ENCODE results near the gene SPAAR. TPM values are rescaled to one million over a fixed set of nuclear protein-coding genes. Genes with fewer than 3 reads are reported as not detected.

Gene SPAAR
- total RNA-seq, 1 experiment from 2014 or later = not detected

GRCh38 chr9:35948451-35948850 is 39.2 kb downstream of the SPAAR start:
- DNase-seq (ENCODE audit: low read depth) = no peak

- peak; percentile 42 for DNase-seq (ENCODE audit: low read depth)
These were observed 39.6 kb downstream of the SPAAR start for GRCh38 chr9:35948901-35949318.

DNA sequence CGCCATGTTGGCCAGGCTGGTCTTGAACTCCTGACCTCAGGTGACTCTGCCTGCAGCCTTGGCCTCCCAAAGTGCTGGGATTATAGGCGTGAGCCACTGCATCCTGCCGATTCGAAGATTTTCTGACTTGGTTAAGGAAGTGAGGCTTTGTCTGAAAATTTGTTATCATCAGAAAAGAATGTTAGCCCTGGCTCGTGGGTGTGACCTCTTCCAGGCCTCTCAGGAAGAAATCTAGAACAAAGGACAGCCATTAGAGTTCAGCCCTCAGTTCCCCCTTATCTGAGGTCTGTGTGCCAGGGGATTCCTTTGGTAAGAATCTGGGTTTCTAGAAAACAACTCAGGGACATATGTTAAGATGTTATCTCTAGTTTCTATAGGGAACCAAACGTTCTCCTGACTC is 42.4 kb downstream of the SPAAR start:
- DNase-seq (ENCODE audit: low read depth) = peak; percentile 83

DNA sequence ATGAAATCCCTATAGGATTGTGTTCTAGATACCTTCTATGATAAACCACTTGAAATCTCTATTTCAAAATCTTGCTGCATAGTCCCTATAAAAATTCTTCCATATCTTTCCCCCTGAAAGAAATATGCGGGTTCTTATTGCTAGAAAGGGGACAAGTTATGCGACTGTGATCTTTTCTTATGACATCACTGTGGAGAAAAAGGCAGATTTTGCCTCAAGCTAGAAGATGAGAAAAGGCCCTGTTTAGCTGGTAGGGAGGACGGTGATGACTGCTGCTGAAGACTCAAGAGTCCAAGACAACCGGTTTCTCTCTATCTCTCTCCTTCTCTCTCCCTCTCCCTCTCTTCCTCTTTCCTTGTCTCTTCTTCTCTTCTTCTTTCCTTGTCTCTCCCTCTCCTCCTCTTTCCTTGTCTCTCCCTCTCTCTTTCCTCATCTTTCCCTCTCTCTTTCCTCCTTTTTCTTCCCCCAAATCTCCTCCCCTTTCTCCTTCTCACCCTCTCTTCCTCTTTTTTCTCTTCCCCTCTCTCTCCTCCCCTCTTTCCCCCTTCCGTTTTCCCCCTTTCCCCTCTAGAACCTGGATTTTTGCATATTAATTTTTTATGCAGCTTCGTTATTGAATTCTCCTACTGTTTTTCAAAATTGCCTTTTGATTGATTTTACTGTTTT is 43.4 kb downstream of the SPAAR start:
- no peak for DNase-seq (ENCODE audit: low read depth)

- peak; percentile 76 for DNase-seq (ENCODE audit: low read depth)
These were observed 45.8 kb downstream of the SPAAR start for GRCh38 chr9:35954942-35955546.

GRCh38 chr9:35956651-35957050 is 47.4 kb downstream of the SPAAR start:
- DNase-seq (ENCODE audit: low read depth) = no peak

DNA sequence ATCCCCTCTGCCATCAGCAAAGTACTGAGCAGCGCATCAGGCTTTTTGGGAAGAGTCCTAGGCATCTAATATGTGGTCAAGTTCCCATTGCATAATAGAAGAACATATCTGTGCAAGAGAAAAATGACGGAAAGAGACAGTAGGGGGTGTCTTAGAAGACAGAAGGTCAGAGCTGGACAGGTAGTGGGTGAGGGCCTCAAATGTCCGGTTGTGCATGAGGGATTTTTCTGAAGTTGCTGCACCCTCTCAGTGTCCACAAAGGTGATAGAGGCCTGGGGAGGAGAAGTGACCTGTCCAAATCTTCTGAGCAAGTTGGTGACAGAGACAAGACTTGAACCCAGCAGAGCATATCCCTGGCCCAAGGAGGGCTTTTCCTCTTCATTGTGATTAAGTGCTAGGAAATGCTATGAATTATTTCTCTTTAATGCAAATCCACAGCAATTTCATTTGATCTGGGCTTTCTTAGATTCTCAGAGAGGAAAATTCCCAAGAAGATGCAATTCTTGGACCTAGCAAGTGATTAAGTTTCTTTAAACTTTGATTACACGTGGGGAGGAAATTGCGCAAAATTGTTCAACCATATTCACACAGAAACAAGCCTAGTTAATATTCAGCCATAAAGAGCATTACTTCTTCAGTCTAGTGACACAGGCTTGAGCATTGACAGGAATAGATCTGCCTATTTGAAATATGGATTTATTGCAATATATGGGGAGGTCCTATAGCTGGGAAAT is 49.0 kb downstream of the SPAAR start, which contains the start of gene OR2S2:
Gene OR2S2, minus strand, starts transcription at position 51 of the 734 bp plus-strand sequence. CDS start 56 bp downstream, outside the sequence.
- no peak for DNase-seq (ENCODE audit: low read depth)

GRCh38 chr9:35960039-35960655 is 50.9 kb downstream of the SPAAR start:
- DNase-seq (ENCODE audit: low read depth) = no peak

Other genes starting within 250 kb of the SPAAR start
- 3.0 and 5.7 TPM in 2 replicates for gene ARHGEF39, start 244.3 kb upstream of the SPAAR start, total RNA-seq (2014; rRNA removed; shearing (Covaris generic))
- gene CA9, start 235.6 kb upstream of the SPAAR start, total RNA-seq (2014; rRNA removed; shearing (Covaris generic)) = 38.2 and 67.0 TPM in 2 replicates
- gene TPM2, start 219.6 kb upstream of the SPAAR start, total RNA-seq (2014; rRNA removed; shearing (Covaris generic)) = 7.0 and 12.1 TPM in 2 replicates
- 110 and 215 TPM in 2 replicates for gene TLN1, start 177.3 kb upstream of the SPAAR start, total RNA-seq (2014; rRNA removed; shearing (Covaris generic))
- 133 and 168 TPM in 2 replicates for gene CREB3, start 176.8 kb upstream of the SPAAR start, total RNA-seq (2014; rRNA removed; shearing (Covaris generic))
- 19.6 and 22.2 TPM in 2 replicates for gene GBA2, start 160.3 kb upstream of the SPAAR start, total RNA-seq (2014; rRNA removed; shearing (Covaris generic))
- 17.5 and 22.4 TPM in 2 replicates for gene RGP1, start 160.2 kb upstream of the SPAAR start, total RNA-seq (2014; rRNA removed; shearing (Covaris generic))
- not detected in 2 replicates for gene MSMP, start 155.2 kb upstream of the SPAAR start, total RNA-seq (2014; rRNA removed; shearing (Covaris generic))
- gene NPR2, start 117.9 kb upstream of the SPAAR start, total RNA-seq (2014; rRNA removed; shearing (Covaris generic)) = 4.4 and 7.6 TPM in 2 replicates
- 0.86 and 2.3 TPM in 2 replicates for gene SPAG8, start 97.2 kb upstream of the SPAAR start, total RNA-seq (2014; rRNA removed; shearing (Covaris generic))
- 53.5 and 92.9 TPM in 2 replicates for gene HINT2, start 94.4 kb upstream of the SPAAR start, total RNA-seq (2014; rRNA removed; shearing (Covaris generic))
- not detected in 2 replicates for gene FAM221B, start 80.8 kb upstream of the SPAAR start, total RNA-seq (2014; rRNA removed; shearing (Covaris generic))
- 1.9 and 4.2 TPM in 2 replicates for gene TMEM8B, start 80.3 kb upstream of the SPAAR start, total RNA-seq (2014; rRNA removed; shearing (Covaris generic))
- gene OR13J1, start 39.1 kb upstream of the SPAAR start, total RNA-seq (2014; rRNA removed; shearing (Covaris generic)) = not detected in 2 replicates
- 1.6 and 3.1 TPM in 2 replicates for gene HRCT1, start 3.3 kb upstream of the SPAAR start, total RNA-seq (2014; rRNA removed; shearing (Covaris generic))
- gene OR2S2, start 48.7 kb downstream of the SPAAR start, total RNA-seq (2014; rRNA removed; shearing (Covaris generic)) = not detected in 2 replicates
- 10.9 and 23.7 TPM in 2 replicates for gene RECK, start 127.4 kb downstream of the SPAAR start, total RNA-seq (2014; rRNA removed; shearing (Covaris generic))
- gene GLIPR2, start 227.2 kb downstream of the SPAAR start, total RNA-seq (2014; rRNA removed; shearing (Covaris generic)) = 6.7 and 10.1 TPM in 2 replicates

Measured in M059J (cell line).